ENCODE measurements around the gene ZSCAN30.

ZSCAN30 gene

DNA sequence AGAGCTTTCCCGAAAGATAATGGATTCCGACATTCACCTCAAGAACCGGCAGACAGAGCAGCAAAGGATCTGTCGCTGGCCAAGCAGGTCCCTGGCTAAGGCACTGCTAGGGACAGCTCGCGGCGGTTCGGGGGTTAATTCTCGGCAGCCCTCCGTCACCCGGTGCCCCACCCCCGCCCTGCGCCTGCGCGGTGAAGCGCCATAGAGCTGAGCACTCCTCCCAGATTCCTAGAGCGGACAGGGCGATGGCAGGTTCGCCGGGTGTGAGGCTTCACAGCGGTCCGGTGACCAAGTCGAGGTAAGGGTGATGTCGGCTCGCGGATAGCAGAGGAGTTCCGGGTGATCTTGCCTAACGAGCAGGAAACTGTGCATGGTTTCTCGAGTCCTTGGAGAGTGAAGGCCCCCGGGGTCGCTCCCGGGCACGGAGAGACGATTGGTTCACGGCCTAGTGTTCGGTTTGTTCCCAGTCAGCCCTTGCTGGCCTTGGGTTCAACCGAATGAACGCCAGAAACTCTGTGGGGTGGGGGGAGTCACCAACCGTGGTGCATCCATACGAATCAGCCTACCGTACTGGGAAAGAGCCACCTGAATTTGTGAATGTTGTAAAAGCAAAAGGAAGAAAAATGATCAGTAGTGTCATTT, at the start of gene ZSCAN30:
TSS of gene ZSCAN30 (minus strand) at position 136 of the 642 bp plus-strand sequence. CDS start 25,877 bp downstream, outside the sequence.
- DNase-seq: peak; percentile 89

DNA sequence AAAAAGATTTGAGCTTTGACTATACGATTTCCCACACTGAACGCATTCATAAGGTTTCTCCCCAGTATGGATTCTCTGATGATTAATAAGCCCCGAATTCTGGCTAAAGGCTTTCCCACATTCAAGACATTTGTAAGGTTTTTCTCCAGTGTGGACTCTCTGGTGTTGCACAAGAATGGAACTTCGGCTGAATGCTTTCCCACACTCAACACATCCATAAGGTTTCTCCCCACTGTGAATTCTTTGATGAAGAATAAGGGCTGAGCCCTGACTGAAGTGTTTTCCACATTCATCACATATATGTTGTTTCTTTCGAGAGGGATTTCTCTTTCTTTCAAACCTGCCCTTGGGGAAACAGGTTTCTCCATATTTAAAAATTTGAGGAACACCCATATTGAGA, 47.3 kb upstream of the ZSCAN30 start:
- no peak for DNase-seq

DNA sequence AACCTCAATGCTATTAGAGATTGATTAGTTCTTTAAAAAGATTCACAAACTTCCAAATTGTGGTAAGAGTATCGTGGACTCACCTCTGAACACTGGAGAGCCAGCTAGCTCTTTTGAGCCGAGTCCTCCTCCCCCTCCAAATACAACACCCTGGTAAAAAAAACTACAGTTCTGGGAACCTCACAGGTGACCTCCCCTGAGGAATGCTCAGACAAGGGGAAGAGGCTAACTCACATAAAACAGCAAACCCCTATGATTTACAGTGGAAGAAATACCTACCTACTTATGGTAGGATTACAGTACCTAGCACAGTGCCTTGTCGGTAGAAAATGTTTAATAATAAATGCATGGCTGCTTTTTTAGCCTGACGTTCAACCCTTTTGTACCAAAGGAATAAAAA, 45.8 kb upstream of the ZSCAN30 start:
- no peak for DNase-seq

DNA sequence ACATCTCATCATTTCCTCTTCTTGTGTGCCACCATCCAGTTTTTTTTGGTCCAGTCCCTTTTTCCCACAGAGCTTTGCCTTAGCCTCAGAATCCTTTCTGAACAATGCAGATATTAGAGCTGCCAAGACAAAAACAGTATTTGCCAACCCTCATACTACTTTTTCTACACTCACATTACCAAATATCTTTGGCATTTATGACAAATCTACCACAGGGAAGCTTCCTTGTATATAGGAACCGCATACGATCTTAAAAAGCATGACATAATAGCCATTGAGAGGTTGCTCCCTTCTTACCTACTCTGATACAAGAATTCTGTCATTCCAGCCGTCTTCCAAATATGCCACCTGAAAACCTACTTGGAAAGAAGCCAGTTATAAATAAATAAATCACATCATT, 44.8 kb upstream of the ZSCAN30 start:
- DNase-seq: no peak

DNA sequence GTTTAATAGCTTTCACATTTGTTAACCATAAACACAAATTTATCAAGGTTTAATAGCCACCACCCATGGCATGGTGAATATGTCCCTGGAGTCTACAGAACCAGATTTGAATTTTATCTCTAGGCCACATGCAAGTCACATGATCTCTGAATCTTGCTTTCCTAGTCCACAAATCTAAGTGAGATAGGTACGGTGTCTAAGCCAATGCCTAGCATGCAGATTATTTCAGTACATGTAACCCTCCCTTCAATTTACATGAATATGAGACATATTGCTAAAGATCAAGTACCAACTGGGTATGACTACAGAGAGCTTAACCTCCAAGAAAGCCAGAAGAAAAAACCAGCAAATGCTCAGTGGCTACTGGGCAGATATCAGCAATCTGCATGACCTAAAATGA, 44.2 kb upstream of the ZSCAN30 start:
- no peak for DNase-seq

DNA sequence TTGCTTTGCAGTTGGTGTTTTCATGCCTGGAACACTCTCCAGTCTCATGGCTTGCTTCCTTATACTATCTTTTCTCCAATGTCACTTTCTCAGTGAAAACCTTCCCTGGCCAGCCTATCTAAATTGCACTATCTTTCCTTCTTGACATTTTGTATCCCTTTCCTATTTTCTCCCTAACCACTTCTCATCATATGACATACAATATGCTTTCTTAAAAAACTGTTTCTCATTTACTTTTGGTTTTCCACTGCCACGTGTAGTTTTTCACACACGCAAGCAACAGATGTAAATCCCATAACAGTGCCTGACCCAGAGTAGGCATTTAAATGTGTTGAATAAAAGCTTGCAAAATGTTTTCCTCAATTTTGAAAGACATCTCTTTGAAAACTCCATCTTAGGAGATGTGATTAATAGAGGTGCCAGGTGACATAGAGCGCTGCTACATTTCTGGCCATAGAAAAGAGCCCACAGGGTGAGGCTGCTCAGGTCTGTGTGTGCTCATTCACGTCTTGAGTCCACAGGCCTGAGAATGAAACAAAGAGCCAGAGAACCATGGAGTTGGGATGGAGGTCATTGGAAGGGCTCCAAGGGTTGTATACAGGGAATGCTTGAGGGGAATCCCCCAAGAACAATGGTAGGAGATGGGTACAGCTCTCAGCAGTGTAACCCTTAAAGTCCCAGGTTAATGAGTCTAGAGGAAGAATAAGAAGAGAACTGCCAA, 41.5 kb upstream of the ZSCAN30 start:
- no peak for DNase-seq

DNA sequence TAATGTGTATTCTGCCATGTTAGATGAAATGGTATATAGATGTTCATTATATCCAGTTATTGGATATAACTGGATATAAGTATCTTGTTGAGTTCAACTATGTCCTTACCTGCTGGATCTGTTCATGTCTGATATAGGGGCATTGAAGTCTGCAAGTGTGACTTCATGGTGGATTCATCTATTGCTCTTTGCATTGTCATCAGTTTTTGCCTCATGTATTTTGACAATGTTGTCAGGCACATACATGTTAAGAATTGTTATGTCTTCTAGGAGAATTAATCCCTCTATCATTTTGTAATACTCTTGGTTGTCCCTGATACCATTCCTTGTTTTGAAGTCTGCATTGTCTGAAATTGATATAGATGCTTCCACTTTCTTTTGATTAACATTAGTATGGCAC, 38.8 kb upstream of the ZSCAN30 start:
- DNase-seq: no peak

DNA sequence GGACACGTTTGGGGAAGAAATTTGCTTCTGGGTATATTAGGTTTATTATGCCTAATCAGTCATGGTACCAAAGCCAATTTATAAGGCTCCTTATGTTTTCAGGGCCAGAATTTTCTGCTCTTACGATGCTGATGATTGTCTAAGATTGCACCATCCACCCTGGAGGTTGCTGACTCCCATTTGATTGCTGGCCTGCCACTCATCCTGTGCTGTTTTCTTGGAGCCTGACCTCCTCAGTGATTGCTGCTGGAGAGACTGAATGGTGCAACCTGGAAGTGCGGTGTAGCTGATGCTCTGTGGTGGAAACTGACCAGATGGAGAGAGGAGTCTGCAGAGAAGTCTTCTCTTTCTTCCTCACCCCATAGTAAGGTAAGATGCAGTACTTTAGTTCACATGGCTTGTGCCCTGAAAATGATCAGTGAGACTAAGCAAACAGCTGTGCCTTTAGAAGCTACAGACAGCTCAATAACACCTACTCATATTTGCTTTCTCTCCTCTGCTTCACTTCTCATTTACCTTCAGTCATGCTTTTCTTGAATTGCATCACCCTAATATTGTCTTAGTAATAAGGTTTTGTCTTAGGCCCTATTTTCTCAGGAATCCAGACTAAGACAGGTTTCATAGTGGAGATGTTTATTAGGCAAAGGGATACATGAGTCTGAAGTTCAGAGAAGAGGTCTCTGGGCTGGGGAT, 36.8 kb upstream of the ZSCAN30 start:
- no peak for DNase-seq

DNA sequence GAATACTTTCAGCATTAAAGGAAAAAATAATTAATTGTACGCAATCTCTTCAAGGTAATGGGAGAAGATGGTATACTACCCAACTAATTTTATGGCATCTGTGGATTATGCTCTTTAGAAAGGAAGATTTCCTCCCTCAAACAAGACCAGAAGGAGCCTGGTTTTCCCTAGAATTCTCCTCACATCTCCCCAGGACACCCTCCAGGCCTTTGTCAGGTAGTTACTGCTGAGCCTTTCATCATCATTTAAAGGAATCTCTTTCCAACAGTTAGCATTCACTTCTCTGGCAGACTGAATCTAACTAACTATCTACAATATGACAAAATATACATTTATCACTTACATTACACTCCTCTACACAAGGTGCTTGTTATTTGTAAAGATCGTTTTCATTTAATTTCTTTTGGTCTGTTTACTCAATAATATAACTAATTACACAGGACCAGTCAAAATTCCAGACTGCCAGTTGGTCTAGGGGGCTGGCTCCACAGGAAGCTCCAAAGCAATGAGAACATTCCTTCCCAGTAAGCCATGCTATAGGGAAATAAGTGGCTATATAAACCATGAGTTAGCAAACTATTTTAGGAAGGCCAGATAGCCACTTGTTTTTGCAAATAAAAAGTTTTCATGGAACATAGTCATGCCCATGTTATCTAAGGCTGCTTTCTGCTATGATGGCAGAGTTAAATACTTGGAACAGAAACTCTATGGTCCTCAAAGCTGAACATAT, 35.1 kb upstream of the ZSCAN30 start:
- DNase-seq: no peak

DNA sequence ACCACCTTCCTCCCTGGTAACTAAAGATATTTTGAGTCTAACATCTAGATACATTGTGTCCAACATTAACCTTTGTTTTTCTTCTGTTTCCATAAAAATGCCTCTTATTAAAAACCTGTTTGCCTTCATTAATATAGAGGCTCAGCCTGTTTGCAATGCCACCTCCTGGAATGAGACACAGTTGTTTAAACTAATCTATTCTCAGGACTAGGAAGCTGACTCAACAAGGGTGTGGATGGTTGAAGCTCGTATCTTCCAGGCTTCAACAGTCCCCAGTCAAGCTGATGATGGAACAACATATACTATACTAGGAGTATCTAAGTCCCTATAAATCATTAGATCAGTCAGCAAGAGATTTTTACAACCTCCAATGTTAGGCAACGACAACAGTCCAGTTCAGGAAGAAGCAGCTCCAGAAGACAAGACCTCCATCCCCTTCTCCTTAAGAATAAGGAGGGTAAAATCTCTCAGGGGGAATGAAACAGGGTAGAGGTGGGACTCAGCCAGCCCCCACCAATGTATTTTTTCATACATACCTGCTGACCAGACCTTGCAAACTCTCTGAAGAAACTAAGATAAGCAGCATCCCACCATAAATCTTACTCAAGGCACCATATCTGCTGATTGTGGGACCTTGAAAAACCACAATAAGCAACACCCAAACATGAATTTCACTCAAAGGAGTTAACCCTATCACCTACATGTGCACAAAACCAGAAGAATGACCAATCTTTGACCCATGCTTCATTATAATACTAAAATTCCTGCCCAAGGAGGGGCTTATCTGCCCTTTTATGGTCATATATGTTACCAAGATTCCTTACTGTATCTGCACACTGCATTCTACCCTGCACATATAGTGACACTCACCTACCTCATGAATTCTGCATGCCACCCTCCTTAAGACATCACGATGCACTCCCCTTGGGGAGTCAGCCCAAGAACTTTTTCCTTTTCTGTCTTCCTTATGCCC, 32.7 kb upstream of the ZSCAN30 start:
- DNase-seq: no peak

DNA sequence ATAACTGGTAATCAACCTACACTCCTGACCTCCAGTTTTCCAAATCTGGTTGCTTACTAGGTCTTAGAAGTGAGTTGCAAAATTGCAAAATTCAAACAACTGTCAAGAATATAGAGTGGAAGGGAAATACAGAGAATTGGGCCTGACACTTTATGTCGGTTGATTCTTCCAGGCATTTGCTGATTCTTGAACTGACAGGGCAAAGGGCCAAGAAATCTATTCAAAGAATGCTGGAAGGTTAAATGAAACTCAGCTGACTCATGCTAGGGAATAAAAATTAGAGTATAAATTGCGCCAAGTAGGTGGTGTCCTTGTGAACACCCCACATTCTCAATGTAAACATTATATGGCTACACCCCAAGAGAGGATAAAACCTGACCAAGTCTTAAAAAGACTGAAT, 21.5 kb upstream of the ZSCAN30 start:
- DNase-seq: no peak

DNA sequence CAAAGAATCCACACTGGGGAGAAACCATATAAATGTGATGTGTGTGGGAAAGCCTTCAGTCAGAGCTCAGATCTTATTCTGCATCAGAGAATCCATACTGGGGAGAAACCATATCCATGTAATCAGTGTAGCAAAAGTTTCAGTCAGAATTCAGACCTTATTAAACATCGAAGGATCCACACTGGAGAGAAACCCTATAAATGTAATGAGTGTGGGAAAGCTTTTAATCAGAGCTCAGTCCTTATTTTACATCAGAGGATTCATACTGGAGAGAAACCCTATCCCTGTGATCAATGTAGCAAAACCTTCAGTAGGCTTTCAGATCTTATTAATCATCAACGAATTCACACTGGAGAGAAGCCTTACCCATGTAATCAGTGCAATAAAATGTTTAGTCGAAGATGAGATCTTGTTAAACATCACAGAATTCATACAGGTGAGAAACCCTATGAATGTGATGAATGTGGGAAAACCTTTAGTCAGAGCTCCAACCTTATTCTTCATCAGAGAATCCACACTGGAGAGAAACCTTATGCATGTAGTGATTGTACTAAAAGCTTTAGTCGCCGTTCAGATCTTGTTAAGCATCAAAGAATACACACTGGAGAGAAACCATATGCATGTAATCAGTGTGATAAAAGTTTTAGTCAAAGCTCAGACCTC, 16.7 kb upstream of the ZSCAN30 start:
- DNase-seq: no peak

DNA sequence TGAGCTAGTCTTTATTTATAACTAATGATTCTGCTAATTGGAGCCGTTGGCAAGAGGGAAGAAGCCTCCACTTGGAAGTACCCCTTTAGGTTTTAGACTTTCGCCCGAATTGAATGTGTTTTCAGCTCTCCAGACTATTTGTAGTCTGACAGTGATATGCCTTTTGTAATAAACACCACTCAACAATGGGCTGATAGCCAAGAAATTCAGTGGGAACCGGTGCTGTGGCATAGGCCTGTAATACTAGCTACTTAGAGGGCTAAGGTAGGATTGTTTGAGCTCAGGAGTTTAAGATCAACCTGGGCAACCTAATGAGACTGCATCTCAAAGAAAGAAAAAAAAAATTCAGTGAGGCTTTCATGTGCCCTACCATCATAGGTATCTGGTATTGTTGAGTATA, 13.6 kb upstream of the ZSCAN30 start:
- no peak for DNase-seq

DNA sequence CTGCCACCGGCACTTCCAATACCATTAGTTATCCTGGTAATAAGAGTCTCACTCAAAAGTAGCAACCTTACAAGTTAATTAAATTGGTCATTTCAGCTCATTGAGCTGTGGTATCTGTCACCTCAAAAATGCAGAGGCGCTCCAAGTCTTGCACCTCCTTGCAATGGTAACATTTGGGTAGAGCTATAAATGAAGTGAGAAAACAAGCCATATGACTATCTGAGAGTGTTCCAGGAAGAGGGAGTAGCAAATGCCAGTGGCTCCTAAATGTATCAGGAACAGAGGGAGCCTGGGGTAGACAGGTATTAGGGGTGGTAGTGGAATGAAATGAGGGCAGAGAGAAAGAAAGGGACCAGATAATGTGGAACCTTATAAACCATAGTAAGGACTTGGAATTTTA, 6.0 kb upstream of the ZSCAN30 start:
- no peak for DNase-seq

DNA sequence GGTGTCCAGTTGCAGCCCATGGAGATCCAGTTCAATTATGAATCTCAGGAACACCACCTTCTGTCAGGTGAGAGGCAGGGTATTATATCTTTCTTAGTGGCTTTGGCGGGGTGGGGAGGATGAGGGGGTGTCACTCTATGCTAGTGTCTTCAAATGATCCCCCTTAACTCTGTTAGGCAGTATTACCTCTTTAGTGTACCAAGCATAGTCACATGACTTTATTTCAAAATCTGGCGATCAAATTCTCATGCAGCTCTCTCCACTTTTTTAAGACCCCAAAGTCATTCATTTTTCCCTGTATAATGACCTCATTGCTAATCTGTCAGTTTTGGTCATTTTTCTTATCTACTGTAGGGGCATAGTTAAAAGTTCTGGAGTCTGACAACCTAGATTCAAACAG, 1.1 kb upstream of the ZSCAN30 start:
- DNase-seq: no peak

DNA sequence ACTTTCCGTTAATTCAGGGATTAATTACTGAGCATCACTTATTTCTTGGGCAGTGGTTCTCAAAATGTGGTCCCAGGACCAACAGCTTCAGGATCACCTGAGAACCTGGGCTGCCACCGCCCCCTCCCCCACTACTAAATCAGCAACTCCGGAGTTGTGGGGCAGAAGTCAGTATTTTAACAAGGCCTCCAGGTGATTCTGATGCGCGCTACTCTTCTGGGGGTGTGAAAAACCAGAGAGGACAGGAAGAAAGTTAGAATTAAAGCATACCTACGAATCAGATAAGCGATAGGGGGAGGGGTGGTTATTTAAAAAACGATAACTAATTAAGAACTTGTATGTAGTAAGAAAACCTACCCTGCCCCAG, 319 bp downstream of the ZSCAN30 start:
- no peak for DNase-seq

DNA sequence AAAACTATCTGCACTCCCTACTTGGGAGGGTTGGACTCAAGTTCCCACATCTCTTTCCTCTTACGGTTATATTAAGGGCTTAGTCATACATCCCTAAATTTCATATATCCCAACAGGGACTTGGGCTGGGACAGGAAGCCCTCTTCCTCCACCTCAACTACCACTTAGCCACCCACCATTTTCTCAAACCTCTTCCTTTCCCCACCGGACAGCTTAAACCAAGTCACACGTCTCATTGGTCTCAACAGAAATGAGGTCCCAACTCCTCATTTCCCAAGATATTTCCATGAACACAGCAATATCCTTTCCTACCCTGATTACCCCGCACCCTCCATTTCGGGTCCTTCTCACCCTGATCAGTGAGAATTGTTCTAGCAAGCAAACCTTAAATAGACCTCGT, 736 bp downstream of the ZSCAN30 start:
- no peak for DNase-seq

DNA sequence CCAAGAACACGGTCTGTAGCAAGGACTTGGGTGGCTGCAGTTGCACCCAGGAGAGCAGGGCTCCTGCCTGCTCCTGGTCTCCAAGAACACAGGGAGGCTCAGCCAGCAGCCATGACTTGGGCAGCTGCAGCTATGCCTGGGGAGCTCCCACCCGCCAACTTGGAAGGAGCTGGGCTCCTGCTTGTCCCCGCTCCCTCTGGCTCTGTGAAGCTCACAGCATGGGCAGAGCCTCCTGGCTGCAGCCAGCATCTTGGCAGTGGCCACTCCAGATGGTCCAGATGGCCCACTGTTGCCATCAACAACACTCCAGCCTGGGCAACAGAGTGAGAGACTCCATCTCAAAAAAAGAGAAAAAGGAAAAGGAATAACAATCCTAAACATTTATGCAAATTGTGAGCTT, 5.2 kb downstream of the ZSCAN30 start:
- no peak for DNase-seq

DNA sequence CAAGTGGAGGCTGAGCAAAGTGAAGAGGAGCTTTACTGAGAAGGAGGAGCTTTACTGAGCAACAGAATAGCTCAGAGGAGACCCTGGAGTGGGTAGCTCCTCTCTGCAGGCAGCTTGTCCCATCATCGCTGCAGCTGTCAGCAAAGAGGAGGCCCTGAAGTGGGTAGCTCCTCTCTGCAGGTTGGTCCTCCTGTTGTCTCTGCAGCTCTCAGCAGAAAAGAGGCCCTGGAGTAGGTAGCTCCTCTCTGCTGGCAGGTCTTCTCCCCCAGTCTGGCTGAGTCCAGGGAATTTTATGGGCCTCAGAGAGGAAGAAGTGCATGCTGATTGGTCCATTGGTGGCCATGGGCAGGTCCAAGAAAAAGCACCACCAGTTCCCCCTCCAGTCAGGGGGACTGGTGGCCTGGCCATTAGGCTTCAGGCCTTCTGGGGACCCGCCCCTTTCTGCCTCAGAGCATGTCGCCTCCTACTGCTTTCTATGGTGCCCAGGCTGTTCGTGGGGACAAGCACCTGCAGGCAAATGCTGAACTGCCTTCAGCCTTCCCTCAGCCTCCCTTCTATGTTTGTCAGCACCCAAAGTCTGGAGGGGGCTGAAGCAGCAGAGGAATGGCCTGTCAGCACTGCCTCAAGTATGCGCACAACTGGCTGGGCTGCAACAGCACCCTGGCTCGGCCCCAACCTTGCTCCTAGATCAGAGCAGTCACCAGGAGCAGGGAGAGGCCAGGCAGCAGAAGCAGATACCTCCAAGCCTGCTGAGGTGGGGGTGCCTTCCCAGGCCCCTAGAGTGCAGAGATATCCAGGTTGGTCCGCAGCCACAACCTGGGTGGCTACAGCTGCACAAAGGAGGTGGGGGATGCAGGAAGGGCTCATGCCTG, 5.9 kb downstream of the ZSCAN30 start:
- no peak for DNase-seq

DNA sequence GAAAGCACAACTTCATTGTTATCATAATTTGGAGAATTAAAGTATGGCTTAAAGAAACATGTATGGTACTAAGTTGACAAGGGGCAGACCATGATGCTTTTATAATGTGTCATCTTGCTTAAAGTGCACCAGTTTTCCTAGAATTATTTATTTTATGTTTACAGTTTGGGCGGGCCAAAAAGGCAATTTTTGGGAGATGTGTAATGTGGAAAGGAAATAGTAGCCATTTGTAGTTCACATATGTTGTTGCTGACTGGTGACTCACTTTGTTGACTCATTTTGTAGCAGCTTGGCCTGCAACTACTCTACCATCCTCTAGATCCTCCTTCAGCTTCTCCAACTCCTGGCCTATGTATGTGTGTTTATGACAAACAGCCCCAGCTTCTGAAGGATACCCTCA, 7.7 kb downstream of the ZSCAN30 start:
- peak; percentile 72 for DNase-seq

DNA sequence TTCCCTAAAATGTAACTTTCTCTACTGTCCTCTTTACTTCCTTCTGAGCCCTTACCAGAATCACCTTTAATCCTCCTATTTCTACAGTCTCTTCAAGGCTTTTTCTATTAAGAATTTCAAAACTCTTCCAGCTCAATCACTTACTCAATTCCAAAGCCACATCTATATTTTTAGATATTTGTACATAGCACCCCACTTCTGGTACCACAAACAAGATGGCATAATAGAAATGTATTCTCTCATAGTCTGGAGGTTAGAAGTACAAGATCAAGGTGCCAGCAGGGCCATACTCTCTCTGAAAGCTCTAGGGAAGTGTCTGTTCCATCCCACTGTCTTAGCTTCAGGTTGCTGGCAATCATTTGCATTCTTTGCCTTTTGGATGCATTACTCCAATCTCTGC, 11.1 kb downstream of the ZSCAN30 start:
- DNase-seq: no peak

Measured in amniotic stem cell (primary cell).